Vagina (tissue), 2 donors: ENCODE data around the gene GPR50. TPM values are rescaled to one million over a fixed set of nuclear protein-coding genes. Genes with fewer than 3 reads are reported as not detected.

Experiments used
- DNase-seq, 2 donors: peaks; one replicate each; pipeline ENCODE4 v3.0.0-alpha.2; 2017; ENCODE audit errors: extremely low spot score in 2 of 2
- H3K27ac ChIP-seq: fragments of 200-600 bp; sonication (generic); one replicate; pipeline ENCODE4 v1.5.1; 2019
- H3K27me3 ChIP-seq: fragments of 200-600 bp; sonication (generic); one replicate; pipeline ENCODE4 v1.5.1; 2019
- H3K36me3 ChIP-seq, 2 donors: fragments of 200-600 bp; sonication (generic); one replicate each; pipeline ENCODE4 v1.5.1; 2017 to 2019
- H3K4me1 ChIP-seq: fragments of 200-600 bp; sonication (generic); one replicate; pipeline ENCODE4 v1.5.1; 2019
- H3K4me3 ChIP-seq, 2 donors: fragments of 200-600 bp; sonication (generic); 1 replicate in 1 of 2; 2 replicates in 1 of 2; pipeline ENCODE4 v1.5.1; 2016 to 2019
- H3K9me3 ChIP-seq: fragments of 200-600 bp; sonication (generic); one replicate; pipeline ENCODE4 v1.5.1; 2019
- CTCF ChIP-seq, 3 experiments: fragments of 450-650 bp in 2 of 3; fragments of 200-600 bp in 1 of 3; sonication (generic) in 1 of 3; IDR thresholded peaks; one replicate each; pipeline ENCODE4 v1.5.1; 2017 to 2019; ENCODE audit warnings: antibody characterized with exemption in 3 of 3, mild to moderate bottlenecking in 2 of 3, moderate library complexity in 2 of 3
- POLR2A ChIP-seq, 2 donors: fragments of 450-650 bp; IDR thresholded peaks; one replicate each; pipeline ENCODE4 v1.6.1; 2017; ENCODE audit warnings: antibody characterized with exemption in 2 of 2, mild to moderate bottlenecking in 2 of 2, moderate library complexity in 2 of 2
- POLR2AphosphoS5 ChIP-seq, 2 donors: sonication (generic); formaldehyde crosslinking; IDR thresholded peaks; one replicate each; pipeline ENCODE4 v1.9.0; 2017; ENCODE audit warnings: antibody characterized with exemption in 2 of 2, mild to moderate bottlenecking in 2 of 2, low read depth in 1 of 2; ENCODE audit not compliant: insufficient read depth in 1 of 2
- intact Hi-C: fragments of 100-400 bp; cut with DNase I; formaldehyde crosslinking; loops from one replicate; pipeline ENCODE4 v1.15.1; 2023
- total RNA-seq: library from RNA; depleted of rRNA; stranded (reverse); fragments of >200 nt; gene quantifications from one replicate; pipeline ENCODE4 v1.2.3, GENCODE V29; 2016

GPR50 gene
- total RNA-seq, 1 donor from 2014 or later: not detected

DNA sequence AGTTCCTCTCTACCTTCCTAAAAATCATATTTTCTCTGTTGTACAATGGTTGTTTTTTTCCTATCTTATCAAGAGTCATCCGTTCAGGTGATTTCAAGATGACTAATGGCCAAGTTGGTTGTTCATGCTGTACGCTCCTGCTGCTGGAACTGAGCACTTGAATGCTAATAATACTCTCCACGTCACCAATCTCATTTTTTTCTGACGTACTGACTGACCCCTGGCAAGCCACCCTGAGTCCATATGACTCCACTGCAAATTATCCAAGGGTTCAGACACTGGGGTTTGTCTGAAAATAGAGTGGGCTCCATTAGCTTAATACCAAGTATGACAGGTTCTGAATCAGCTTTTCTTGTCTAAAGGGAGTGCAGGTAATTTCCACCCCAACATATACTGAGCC, 21.1 kb upstream of the GPR50 start:
- Histone ChIP-seq H3K4me3 (no peak overlapping the region), H3K9me3 (no peaks in the 10 kb centered on the region), H3K27ac (no peak overlapping the region), H3K36me3 (no peaks in the 10 kb centered on the region), H3K4me1 (no peaks in the 10 kb centered on the region), H3K27me3 (no peaks in the 10 kb centered on the region)
- DNase-seq: no peak
- no peak for TF ChIP-seq POLR2AphosphoS5 (IDR thresholded peaks at IDR 0.05; ENCODE audit: insufficient read depth in 1 of 2, low read depth in 1 of 2)
- TF ChIP-seq CTCF (IDR thresholded peaks at IDR 0.05): no peak
- no peak for TF ChIP-seq POLR2A (IDR thresholded peaks at IDR 0.05)
- intact Hi-C loops: no loop called here

GRCh38 chrX:151161690-151162089, 14.7 kb upstream of the GPR50 start:
- H3K27me3 ChIP-seq: no peaks in the 10 kb centered on the region
- TF ChIP-seq CTCF (IDR thresholded peaks at IDR 0.05) (no peak), POLR2AphosphoS5 (IDR thresholded peaks at IDR 0.05; ENCODE audit: insufficient read depth in 1 of 2, low read depth in 1 of 2) (no peak), POLR2A (IDR thresholded peaks at IDR 0.05) (no peak)
- intact Hi-C loops: no loop called here
- H3K27ac ChIP-seq: no peak overlapping the region
- DNase-seq: no peak
- no peak overlapping the region for H3K4me3 ChIP-seq
- no peaks in the 10 kb centered on the region for H3K4me1 ChIP-seq
- no peaks in the 10 kb centered on the region for H3K36me3 ChIP-seq
- no peaks in the 10 kb centered on the region for H3K9me3 ChIP-seq

- TF ChIP-seq CTCF (IDR thresholded peaks at IDR 0.05) (no peak), POLR2AphosphoS5 (IDR thresholded peaks at IDR 0.05; ENCODE audit: insufficient read depth in 1 of 2, low read depth in 1 of 2) (no peak), POLR2A (IDR thresholded peaks at IDR 0.05) (no peak)
- DNase-seq: no peak
- intact Hi-C loops: no loop called here
- Histone ChIP-seq H3K4me1 (no peaks in the 10 kb centered on the region), H3K9me3 (no peaks in the 10 kb centered on the region), H3K4me3 (no peak overlapping the region), H3K27ac (no peak overlapping the region), H3K27me3 (no peaks in the 10 kb centered on the region), H3K36me3 (no peaks in the 10 kb centered on the region)
Measured at GRCh38 chrX:151167791-151168345, 8.5 kb upstream of the GPR50 start.

- Histone ChIP-seq H3K27me3 (no peaks in the 10 kb centered on the region), H3K4me3 (no peak overlapping the region), H3K9me3 (no peaks in the 10 kb centered on the region), H3K4me1 (no peaks in the 10 kb centered on the region), H3K27ac (no peak overlapping the region), H3K36me3 (no peaks in the 10 kb centered on the region)
- intact Hi-C loops: no loop called here
- no peak for DNase-seq
- no peak for TF ChIP-seq CTCF (IDR thresholded peaks at IDR 0.05)
- TF ChIP-seq POLR2AphosphoS5 (IDR thresholded peaks at IDR 0.05; ENCODE audit: insufficient read depth in 1 of 2, low read depth in 1 of 2): no peak
- TF ChIP-seq POLR2A (IDR thresholded peaks at IDR 0.05): no peak
Measured at GRCh38 chrX:151169783-151170182, 6.6 kb upstream of the GPR50 start.

DNA sequence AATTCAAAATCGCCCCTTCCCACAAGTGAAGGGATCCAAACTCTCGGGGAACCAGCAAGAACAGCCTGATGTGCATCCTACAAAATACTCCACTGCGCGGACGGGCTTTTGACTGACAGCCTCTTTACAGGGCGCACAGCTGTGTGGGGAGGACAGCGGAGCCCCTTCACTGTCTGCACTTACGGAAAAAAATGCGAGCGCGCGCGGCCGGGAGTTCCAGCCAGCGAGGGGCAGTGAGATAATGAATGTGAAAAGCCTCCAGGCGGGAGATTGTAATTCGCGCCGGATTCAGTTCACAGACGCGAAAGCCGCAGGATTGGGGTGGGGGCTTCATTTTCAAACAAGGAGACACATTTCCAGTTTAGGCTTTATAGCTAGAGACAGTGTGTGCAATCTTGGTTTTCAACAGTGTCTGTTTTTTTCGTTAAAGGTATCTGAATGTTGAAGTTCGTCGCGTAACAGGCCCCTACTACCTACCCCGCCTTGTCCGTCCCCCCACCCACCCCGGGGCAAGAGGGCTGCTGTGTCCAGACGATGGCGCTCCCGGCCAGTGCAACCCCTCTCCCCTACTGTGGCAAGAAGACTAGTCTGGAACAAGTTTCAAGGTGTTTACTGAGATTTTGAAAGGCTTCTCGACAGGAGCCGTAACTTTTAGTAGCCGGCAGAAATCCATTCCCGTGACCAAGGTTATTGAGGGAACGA, 1.7 kb upstream of the GPR50 start:
- no peak overlapping the region for H3K27ac ChIP-seq
- no peak for TF ChIP-seq CTCF (IDR thresholded peaks at IDR 0.05)
- no peak for TF ChIP-seq POLR2AphosphoS5 (IDR thresholded peaks at IDR 0.05; ENCODE audit: insufficient read depth in 1 of 2, low read depth in 1 of 2)
- TF ChIP-seq POLR2A (IDR thresholded peaks at IDR 0.05): no peak
- no peaks in the 10 kb centered on the region for H3K9me3 ChIP-seq
- H3K4me1 ChIP-seq: no peaks in the 10 kb centered on the region
- no peak overlapping the region for H3K4me3 ChIP-seq
- intact Hi-C loops: no loop called here
- no peak for DNase-seq
- no peaks in the 10 kb centered on the region for H3K36me3 ChIP-seq
- H3K27me3 ChIP-seq: no peaks in the 10 kb centered on the region
